Neural cell (in vitro differentiated cells): ENCODE results near the gene KRT74. TPM values are rescaled to one million over a fixed set of nuclear protein-coding genes. Genes with fewer than 3 reads are reported as not detected.

Experiments
- H2AFZ ChIP-seq: fragments of 200-600, 300-800 bp; sonication (generic), shearing (Covaris generic); 2 replicates; pipeline ENCODE4 v1.6.0; 2014; ENCODE audit warnings: low read depth, mild to moderate bottlenecking, antibody characterized with exemption, low read length, moderate library complexity
- H3F3A ChIP-seq: fragments of 200-600 bp; shearing (Covaris generic); 2 replicates; pipeline ENCODE4 v1.6.1; 2016; ENCODE audit warnings: mild to moderate bottlenecking, moderate library complexity, mixed read lengths, antibody characterized with exemption, low read length; ENCODE audit not compliant: insufficient read depth, poor library complexity, severe bottlenecking
- H3K27ac ChIP-seq: fragments of 200-600, 300-800 bp; sonication (generic), shearing (Covaris generic); 2 replicates; pipeline ENCODE4 v1.5.1; 2014; ENCODE audit warnings: mild to moderate bottlenecking, low read length, moderate library complexity
- H3K27me3 ChIP-seq: fragments of 300-800, 200-600 bp; sonication (generic), shearing (Covaris generic); 2 replicates; pipeline ENCODE4 v1.6.0; 2014; ENCODE audit warnings: mild to moderate bottlenecking, low read depth, low read length, moderate library complexity; ENCODE audit not compliant: insufficient read depth
- H3K36me3 ChIP-seq: fragments of 300-800, 200-600 bp; sonication (generic), shearing (Covaris generic); 2 replicates; pipeline ENCODE4 v1.5.1; 2014; ENCODE audit warnings: mild to moderate bottlenecking, antibody characterized with exemption, low read length, moderate library complexity; ENCODE audit not compliant: insufficient read depth
- H3K4me2 ChIP-seq: fragments of 300-800, 200-600 bp; sonication (generic), shearing (Covaris generic); 2 replicates; pipeline ENCODE4 v1.6.0; 2014; ENCODE audit warnings: mild to moderate bottlenecking, low read length
- H3K4me3 ChIP-seq: fragments of 300-800, 200-600 bp; sonication (generic), shearing (Covaris generic); 2 replicates; pipeline ENCODE4 v1.5.1; 2014; ENCODE audit warnings: mild to moderate bottlenecking, low read length, moderate library complexity
- H3K79me2 ChIP-seq: fragments of 200-600 bp; shearing (Covaris generic); replicated peaks from 2 replicates; pipeline ENCODE4 v1.6.0; 2014; ENCODE audit warnings: mild to moderate bottlenecking, low read length, moderate library complexity; ENCODE audit not compliant: insufficient read depth
- H3K9ac ChIP-seq: fragments of 300-800, 200-600 bp; sonication (generic), shearing (Covaris generic); 2 replicates; pipeline ENCODE4 v1.6.1; 2016; ENCODE audit warnings: mild to moderate bottlenecking, low read length, mixed read lengths
- H3K9me2 ChIP-seq: fragments of 200-600 bp; shearing (Covaris generic); 2 replicates; pipeline ENCODE4 v1.6.1; 2016; ENCODE audit warnings: mild to moderate bottlenecking, low read length, mixed read lengths; ENCODE audit not compliant: insufficient read depth
- H3K9me3 ChIP-seq: fragments of 200-600, 300-800 bp; sonication (generic), shearing (Covaris generic); 2 replicates; pipeline ENCODE4 v1.6.1; 2016; ENCODE audit warnings: mild to moderate bottlenecking, mixed run types, low read length, moderate library complexity, mixed read lengths
- H4K20me1 ChIP-seq: fragments of 200-600 bp; shearing (Covaris generic); 2 replicates; pipeline ENCODE4 v1.6.1; 2016; ENCODE audit warnings: mild to moderate bottlenecking, mixed run types; ENCODE audit not compliant: insufficient read depth
- EP300 ChIP-seq: fragments of 450-650 bp; conservative IDR thresholded peaks from 2 replicates; pipeline ENCODE4 v1.6.1; 2014; ENCODE audit warnings: antibody characterized with exemption, mild to moderate bottlenecking, moderate library complexity; ENCODE audit not compliant: poor library complexity, severe bottlenecking
- EZH2 ChIP-seq: fragments of 200-600, 300-800 bp; shearing (Covaris generic), sonication (generic); IDR thresholded peaks from 2 replicates; pipeline ENCODE4 v1.6.1; 2014; ENCODE audit warnings: antibody characterized with exemption, low read length, borderline replicate concordance, mild to moderate bottlenecking; ENCODE audit not compliant: insufficient read depth, poor library complexity, severe bottlenecking
- MXI1 ChIP-seq: fragments of 450-650 bp; conservative IDR thresholded peaks from 2 replicates; pipeline ENCODE4 v1.6.1; 2014; ENCODE audit warnings: antibody characterized with exemption, mild to moderate bottlenecking; ENCODE audit not compliant: poor library complexity, severe bottlenecking
- POLR2AphosphoS5 ChIP-seq: IDR thresholded peaks from 2 replicates; pipeline ENCODE4 v1.6.1; 2012
- RAD21 ChIP-seq: fragments of 450-650 bp; conservative IDR thresholded peaks from 2 replicates; pipeline ENCODE4 v1.6.1; 2014; ENCODE audit warnings: antibody characterized with exemption, mild to moderate bottlenecking, moderate library complexity
- REST ChIP-seq: IDR thresholded peaks from 2 replicates; pipeline ENCODE4 v1.6.1; 2012; ENCODE audit warnings: borderline replicate concordance
- SMC3 ChIP-seq: fragments of 450-650 bp; conservative IDR thresholded peaks from 2 replicates; pipeline ENCODE4 v1.6.1; 2014; ENCODE audit warnings: antibody characterized with exemption, mild to moderate bottlenecking, moderate library complexity; ENCODE audit not compliant: poor library complexity
- TAF1 ChIP-seq: IDR thresholded peaks from 2 replicates; pipeline ENCODE4 v1.6.1; 2012; ENCODE audit warnings: low read depth
- polyA plus RNA-seq: library from polyadenylated mRNA; depleted of rRNA; stranded (reverse); fragments of >200 nt; gene quantifications from 2 replicates; pipeline ENCODE4 v1.2.3, GENCODE V29; 2014
- TF ChIP-seq, protein P1 (sequence below): fragments of 450-650 bp; IDR thresholded peaks from 2 replicates; pipeline ENCODE4 v1.5.1; 2014; ENCODE audit warnings: antibody characterized with exemption, mild to moderate bottlenecking, moderate library complexity; ENCODE audit not compliant: poor library complexity, severe bottlenecking

KRT74 gene
- polyA plus RNA-seq, 1 donor from 2014 or later = not detected

- Histone ChIP-seq H3K4me3 (no peak within 1 kb of the TSS), H3K36me3 (no peaks in the 10 kb centered on the region), H3K27me3 (no peaks in the 10 kb centered on the region), H3F3A (no peaks in the 10 kb centered on the region), H2AFZ (no peak within 1 kb of the TSS), H3K79me2 (no peaks in the 10 kb centered on the region), H4K20me1 (no peaks in the 10 kb centered on the region), H3K4me2 (no peak within 1 kb of the TSS), H3K9me2 (no peaks in the 10 kb centered on the region), H3K9me3 (no peaks in the 10 kb centered on the region), H3K27ac (no peak within 1 kb of the TSS), H3K9ac (no peak within 1 kb of the TSS)
- TF ChIP-seq TAF1 = no peak
- TF ChIP-seq POLR2AphosphoS5 = no peak
- TF ChIP-seq REST = no peak
- no peak for TF ChIP-seq EZH2
- TF ChIP-seq MXI1 = no peak
- TF ChIP-seq SMC3 = no peak
- TF ChIP-seq RAD21 = no peak
- no peak for TF ChIP-seq EP300
- TF ChIP-seq, protein P1, sequence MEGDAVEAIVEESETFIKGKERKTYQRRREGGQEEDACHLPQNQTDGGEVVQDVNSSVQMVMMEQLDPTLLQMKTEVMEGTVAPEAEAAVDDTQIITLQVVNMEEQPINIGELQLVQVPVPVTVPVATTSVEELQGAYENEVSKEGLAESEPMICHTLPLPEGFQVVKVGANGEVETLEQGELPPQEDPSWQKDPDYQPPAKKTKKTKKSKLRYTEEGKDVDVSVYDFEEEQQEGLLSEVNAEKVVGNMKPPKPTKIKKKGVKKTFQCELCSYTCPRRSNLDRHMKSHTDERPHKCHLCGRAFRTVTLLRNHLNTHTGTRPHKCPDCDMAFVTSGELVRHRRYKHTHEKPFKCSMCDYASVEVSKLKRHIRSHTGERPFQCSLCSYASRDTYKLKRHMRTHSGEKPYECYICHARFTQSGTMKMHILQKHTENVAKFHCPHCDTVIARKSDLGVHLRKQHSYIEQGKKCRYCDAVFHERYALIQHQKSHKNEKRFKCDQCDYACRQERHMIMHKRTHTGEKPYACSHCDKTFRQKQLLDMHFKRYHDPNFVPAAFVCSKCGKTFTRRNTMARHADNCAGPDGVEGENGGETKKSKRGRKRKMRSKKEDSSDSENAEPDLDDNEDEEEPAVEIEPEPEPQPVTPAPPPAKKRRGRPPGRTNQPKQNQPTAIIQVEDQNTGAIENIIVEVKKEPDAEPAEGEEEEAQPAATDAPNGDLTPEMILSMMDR = no peak
Observed at GRCh38 chr12:52552681-52553195, 20.9 kb downstream of the KRT74 start, which contains the start of gene KRT71. KRT71 (minus strand) TSS chr12:52553145; CDS start chr12:52553077, 68 bp downstream.

- H3K9me2 ChIP-seq = no peaks in the 10 kb centered on the region
- no peaks in the 10 kb centered on the region for H4K20me1 ChIP-seq
- no peak overlapping the region for H3K4me3 ChIP-seq
- TF ChIP-seq REST (no peak), EP300 (no peak), SMC3 (no peak), TAF1 (no peak), POLR2AphosphoS5 (no peak), EZH2 (no peak), MXI1 (no peak), RAD21 (no peak)
- TF ChIP-seq, protein P1 = no peak
- H3K4me2 ChIP-seq = no peak overlapping the region
- H3K27ac ChIP-seq = no peak overlapping the region
- H2AFZ ChIP-seq = no peak overlapping the region
- no peaks in the 10 kb centered on the region for H3K79me2 ChIP-seq
- H3K36me3 ChIP-seq = no peaks in the 10 kb centered on the region
- H3K27me3 ChIP-seq = no peaks in the 10 kb centered on the region
- no peaks in the 10 kb centered on the region for H3F3A ChIP-seq
- no peaks in the 10 kb centered on the region for H3K9me3 ChIP-seq
- H3K9ac ChIP-seq = no peak overlapping the region
Observed at GRCh38 chr12:52552055-52552454, 21.6 kb downstream of the KRT74 start.
